Activated CD4-positive, alpha-beta T cell treated with anti-CD3 and anti-CD28 coated beads for 48 hours (primary cell): ENCODE results near the gene ATG4D.

Experiments used
- DNase-seq: peaks from one replicate; pipeline ENCODE4 v3.0.0-alpha.2; 2020

Gene ATG4D

DNA sequence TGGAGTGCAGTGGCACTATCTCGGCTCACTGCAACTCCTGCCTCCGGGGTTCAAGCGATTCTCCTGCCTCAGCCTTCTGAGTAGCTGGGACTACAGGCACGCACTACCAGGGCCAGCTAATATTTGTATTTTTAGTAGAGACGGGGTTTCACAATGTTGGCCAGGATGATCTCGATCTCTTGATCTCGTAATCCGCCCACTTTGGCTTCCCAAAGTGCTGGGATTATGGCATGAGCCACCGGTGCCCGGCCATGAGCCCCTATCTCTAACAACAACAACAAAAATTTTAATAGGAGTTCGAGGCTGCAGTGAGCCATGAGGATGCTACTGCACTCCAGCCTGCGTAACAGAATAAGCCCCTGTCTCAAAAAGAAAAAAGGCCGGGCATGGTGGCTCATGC lies 38.4 kb downstream of the ATG4D start:
- DNase-seq: no peak

DNA sequence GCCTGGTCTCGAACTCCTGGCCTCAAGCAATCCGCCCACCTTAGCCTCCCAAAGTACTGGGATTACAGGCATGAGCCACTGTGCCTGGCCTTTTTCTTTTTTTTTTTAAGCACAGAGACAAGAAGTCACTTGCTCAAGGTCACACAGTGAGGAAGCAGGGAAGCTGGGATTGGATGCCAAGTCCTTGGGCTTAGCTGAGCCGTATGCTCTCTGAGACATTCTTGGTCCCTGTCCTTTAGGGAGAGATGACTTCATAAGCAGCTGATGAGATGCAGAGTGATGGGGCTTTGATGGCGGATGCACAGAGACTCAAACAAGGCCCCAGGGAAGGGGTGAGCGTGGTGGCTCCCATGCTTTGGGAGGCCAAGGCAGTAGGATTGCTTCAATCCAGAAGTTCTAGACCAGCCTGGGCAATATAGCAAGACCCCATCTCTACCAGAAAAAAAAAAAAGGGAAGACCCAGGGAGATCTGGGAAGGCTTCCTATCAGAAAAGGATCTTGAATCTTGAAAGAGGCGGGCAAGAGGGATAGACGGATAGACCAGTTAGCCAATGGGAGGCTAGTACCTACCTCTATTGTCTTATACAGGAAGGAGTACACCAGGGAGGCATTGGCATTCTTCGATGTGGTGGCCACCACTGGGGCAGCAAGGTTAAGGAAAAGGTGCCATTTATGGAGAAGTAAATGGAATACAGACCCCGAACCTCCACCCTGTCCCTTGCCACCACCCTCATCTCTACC lies 39.5 kb downstream of the ATG4D start:
- no peak for DNase-seq

DNA sequence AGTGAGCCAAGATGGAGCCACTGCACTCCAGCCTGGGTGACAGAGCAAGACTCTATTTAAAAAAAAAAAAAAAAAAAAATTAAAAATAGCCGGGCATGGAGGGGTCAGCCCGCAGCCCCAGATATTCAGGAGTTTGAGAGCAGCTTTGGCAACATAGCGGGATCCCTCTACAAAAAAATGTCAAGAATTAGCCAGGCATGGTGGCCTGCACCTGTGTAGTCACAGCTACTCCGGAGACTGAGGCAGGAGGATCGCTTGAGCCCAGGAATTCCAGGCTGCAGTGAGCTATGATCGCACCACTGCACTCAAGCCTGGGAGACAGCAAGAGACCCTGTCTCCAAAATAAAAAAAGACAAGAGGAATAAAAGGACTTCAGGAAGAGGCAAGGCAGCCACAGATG lies 42.7 kb downstream of the ATG4D start:
- no peak for DNase-seq

DNA sequence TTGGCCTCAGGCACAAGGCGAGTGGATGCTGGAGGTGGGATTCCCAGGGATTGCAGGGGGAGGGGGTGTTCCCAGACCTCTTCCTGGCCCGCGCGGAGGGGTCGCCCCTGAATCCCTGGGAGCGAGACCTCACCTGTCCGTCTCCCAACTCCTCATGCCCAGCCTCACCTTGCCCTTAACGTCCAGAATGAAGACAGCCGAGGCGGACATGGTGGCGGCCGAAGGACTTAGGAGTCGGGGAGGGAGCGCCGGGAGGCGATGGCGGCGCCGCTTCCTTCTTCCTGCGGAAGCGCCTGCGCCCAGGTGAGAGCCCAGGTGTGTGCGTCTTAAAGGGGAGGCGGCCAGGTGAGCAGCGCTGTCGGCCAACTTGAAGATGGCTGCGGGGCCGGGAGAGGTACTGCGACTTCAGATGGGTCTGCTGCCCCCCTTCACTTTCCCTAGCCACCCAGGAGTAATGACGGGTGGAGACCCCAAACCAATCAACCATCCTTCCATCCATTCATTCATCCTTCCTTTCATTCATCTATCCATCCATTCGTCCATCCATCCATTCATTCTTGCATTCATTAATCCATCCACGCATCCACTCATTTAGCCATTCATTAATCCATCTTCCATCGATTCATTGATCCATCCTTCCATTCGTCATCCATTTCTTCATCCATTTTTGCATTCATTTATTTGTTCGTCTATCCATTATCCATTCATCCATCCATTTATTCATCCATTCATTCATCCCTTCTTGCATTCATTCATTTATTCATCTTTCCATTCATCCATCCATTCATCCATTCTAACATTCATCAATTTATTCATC lies 43.5 kb downstream of the ATG4D start, which contains the start of gene AP1M2:
Gene AP1M2, minus strand, starts transcription at position 291 of the 817 bp plus-strand sequence. Its CDS starts 81 bp downstream, at position 210.
- DNase-seq: no peak

DNA sequence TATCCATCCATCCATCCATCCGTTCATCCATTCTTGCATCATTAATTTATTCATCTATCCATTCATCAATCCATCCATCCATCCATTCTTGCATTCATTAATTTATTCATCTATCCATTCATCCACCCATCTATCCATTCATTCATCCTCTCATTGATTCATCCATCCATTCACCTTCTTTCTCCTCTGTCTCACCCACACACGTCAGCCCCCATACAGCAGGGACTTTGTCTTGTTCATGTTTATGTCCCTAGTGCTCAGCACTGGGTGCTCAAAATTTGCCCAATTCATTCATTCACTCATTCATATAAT lies 44.1 kb downstream of the ATG4D start:
- no peak for DNase-seq

DNA sequence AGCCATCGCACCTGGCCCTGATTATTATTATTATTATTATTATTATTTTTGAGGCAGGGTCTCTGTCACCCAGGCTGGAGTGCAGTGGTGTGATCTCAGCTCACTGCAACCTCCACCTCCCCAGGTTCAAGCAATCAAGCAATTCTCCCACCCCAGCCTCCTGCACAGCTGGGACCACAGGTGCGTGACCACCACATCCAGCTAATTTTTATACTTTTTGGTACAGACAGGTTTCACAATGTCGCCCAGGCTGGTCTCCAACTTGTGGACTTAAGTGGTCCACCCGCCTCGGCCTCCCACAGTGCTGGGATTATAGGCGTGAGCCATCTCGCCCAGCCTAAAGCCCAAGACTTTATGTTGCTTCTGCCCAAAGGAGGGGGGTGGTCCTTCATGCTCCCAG lies 49.4 kb downstream of the ATG4D start:
- DNase-seq: no peak

DNA sequence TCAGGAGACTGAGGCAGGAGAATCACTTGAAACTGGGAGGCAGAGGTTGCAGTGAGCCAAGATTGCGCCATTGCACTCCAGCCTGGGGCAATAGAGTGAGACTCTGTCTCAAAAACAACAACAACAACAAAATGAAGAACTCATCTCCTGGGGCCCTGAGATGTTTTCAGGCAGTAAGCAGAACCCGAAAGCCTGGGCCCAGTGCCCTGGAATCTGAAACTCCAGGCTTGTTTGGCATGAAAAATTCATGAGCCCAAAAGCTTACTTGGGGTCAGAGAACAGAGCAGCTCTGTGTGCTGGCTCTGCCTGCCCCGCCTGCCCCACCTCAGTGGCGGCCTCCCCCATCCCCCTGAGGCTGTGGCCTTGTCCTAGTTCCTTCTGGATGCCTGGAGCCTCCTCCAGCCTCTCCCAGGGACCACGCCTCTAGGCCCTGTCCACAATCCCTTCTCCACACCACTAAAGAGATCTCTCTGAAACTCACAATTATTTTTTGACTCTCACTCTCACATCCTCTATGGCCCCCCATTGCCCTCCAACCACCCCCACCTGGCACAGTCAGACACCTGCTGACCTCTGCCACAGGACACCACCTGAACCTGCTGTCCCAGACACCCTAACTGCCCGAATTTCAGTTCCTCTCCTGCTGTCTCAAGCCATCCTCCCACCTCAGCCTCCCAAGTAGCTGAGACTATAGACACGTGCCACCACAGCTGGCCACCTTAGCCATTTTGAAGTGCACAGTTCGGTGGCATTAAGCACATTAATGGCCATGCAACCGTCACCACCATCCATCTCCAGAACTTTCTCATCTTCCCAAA lies 50.3 kb downstream of the ATG4D start:
- no peak for DNase-seq

DNA sequence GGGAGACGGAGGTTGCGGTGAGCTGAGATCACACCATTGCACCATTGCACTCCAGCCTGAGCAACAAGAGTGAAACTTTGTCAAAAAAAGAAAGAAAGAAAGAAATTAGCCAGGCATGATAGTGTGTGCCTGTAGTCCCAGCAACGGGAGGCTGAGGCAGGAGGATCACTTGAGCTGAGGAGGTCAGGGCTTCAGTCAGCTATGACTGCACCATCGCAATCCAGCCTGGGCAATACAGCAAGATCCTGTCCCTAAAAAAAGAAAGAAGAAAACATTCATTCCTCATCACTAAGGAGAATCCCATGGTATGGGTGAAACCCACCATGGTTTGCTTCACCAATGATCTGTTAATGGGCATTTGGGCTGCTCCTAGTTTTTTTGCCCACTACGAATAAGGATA lies 56.4 kb downstream of the ATG4D start:
- DNase-seq: no peak

DNA sequence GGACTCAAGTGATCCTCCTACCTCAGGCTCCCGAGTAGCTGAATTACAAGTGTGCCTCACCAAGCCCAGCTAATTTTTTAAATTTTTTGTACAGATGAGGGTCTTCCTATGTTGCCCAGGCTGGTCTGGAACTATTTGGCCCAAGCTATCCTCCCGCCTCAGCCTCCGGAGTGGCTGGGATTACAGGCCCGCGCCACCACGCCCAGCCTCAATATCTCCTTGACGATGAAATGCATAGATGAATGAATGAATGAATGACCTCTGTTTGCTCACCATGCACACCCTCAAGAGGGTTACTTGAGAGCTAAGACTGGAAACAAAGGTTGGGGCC lies 58.3 kb downstream of the ATG4D start:
- DNase-seq: no peak

DNA sequence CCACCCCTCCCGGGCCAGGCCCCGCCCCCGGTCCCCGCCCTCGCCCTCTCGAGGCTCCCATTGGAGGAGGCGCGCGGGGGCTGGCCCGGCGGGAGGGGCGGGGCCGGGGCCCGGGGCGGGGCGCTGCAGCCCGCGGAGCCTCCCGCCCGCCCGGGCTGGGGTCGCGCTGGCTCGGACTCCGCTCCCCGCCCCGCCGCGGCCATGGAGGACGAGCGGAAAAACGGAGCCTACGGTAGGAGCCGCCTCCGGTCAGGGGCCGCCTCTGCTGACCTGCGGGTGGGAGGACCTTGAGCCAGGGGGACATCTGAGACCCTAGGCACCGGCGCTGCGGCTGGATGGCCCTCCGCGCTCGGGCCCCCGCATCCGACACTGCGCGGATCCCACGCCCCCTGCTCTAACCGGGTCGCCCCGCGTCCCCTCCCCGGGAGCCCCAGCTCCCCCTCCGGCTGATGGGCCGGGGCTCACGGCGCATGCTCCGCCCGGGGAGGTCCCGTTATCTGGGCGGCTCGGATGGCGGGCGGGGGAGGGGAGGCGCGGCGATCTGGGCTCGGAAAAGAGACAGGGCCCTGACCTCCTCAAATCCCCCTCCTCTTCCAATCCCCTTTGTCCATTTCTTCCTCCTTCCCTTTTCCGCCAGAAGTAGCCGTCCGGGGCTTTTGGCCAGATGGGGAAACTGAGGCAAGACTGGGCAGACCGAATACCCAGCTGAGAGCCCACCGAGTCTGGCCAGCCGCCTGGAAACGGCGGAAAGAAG lies 58.8 kb downstream of the ATG4D start:
- DNase-seq: peak; percentile 91
